AG10803 (cell line): ENCODE results near the gene EIF4E1B.
"Not testable (repeated sequence)": the region's sequence is repeated elsewhere in the genome, so short reads cannot be mapped to it uniquely, and the experiment has no call there.

Experiments
- DNase-seq: peaks from one replicate; pipeline ENCODE4 v3.0.0; 2010; ENCODE audit warnings: low read depth
- H3K4me3 ChIP-seq: 2 replicates; pipeline ENCODE4 v1.5.1; 2011; ENCODE audit warnings: mild to moderate bottlenecking, low read length, control low read depth
- CTCF ChIP-seq: conservative IDR thresholded peaks from 2 replicates; pipeline ENCODE4 v1.5.1; 2011; ENCODE audit warnings: mild to moderate bottlenecking, low read length, control low read depth, inconsistent platforms

Gene EIF4E1B

GRCh38 chr5:176590035-176590717, 40.3 kb upstream of the EIF4E1B start:
- TF ChIP-seq CTCF = no peak
- no peak overlapping the region for H3K4me3 ChIP-seq
- no peak for DNase-seq

- DNase-seq, H3K4me3 ChIP-seq: not testable (repeated sequence)
These were observed 38.8 kb upstream of the EIF4E1B start for GRCh38 chr5:176591667-176592066.

GRCh38 chr5:176592573-176592972, 37.9 kb upstream of the EIF4E1B start:
- DNase-seq = no peak
- TF ChIP-seq CTCF = no peak
- H3K4me3 ChIP-seq = no peak overlapping the region

GRCh38 chr5:176593273-176593869, 37.1 kb upstream of the EIF4E1B start:
- DNase-seq = no peak
- no peak for TF ChIP-seq CTCF
- H3K4me3 ChIP-seq = no peak overlapping the region

GRCh38 chr5:176594554-176594953, 35.9 kb upstream of the EIF4E1B start:
- H3K4me3 ChIP-seq = no peak overlapping the region
- TF ChIP-seq CTCF = no peak
- DNase-seq = no peak

GRCh38 chr5:176595386-176595943, 35.0 kb upstream of the EIF4E1B start:
- no peak for TF ChIP-seq CTCF
- no peak for DNase-seq

GRCh38 chr5:176596069-176596644, 34.3 kb upstream of the EIF4E1B start:
- H3K4me3 ChIP-seq = no peak overlapping the region
- DNase-seq = no peak
- TF ChIP-seq CTCF = no peak

More at GRCh38 chr5:176595386-176595943, 35.0 kb upstream of the EIF4E1B start:
- no peak overlapping the region for H3K4me3 ChIP-seq
